ENCODE measurements around the gene DMTF1.

The DMTF1 gene

GRCh38 chr7:87107949-87108776 lies 44.1 kb upstream of the DMTF1 start:
- no peak overlapping the region for H3K27ac ChIP-seq (ENCODE audit: extremely low read depth, low read depth, low read length)
- H3K4me3 ChIP-seq (ENCODE audit: low read depth, low read length), result no peak overlapping the region
- H3K4me1 ChIP-seq (ENCODE audit: control insufficient read depth, insufficient read depth, low read length), result no peaks in the 10 kb centered on the region
- no peaks in the 10 kb centered on the region for H3K36me3 ChIP-seq (ENCODE audit: control insufficient read depth in 2 of 2, insufficient read depth in 1 of 2, low read length in 2 of 2)
- TF ChIP-seq, protein P1, sequence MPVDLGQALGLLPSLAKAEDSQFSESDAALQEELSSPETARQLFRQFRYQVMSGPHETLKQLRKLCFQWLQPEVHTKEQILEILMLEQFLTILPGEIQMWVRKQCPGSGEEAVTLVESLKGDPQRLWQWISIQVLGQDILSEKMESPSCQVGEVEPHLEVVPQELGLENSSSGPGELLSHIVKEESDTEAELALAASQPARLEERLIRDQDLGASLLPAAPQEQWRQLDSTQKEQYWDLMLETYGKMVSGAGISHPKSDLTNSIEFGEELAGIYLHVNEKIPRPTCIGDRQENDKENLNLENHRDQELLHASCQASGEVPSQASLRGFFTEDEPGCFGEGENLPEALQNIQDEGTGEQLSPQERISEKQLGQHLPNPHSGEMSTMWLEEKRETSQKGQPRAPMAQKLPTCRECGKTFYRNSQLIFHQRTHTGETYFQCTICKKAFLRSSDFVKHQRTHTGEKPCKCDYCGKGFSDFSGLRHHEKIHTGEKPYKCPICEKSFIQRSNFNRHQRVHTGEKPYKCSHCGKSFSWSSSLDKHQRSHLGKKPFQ (tag by site-specific recombination; IDR thresholded peaks at IDR 0.05), result no peak
- TF ChIP-seq ZNF791 (tag by site-specific recombination; IDR thresholded peaks at IDR 0.05) (no peak), ZNF626 (tag by site-specific recombination; IDR thresholded peaks at IDR 0.05) (no peak), ZNF792 (tag by site-specific recombination; IDR thresholded peaks at IDR 0.05) (no peak), SETDB1 (IDR thresholded peaks at IDR 0.05; ENCODE audit: insufficient read length, low read length) (no peak), ZBTB49 (tag by site-specific recombination; IDR thresholded peaks at IDR 0.05; ENCODE audit: low read depth) (no peak)
- ChIA-PET POLR2A (interaction anchor here (0.6 to 1.4 kb wide), 2 partner anchors 44 to 394 kb away, joined by 3 to 6 read pairs; partner anchors contain the start of gene DMTF1), CTCF (no interaction called here)
- no peaks in the 10 kb centered on the region for H3K9me3 ChIP-seq (ENCODE audit: control insufficient read depth, insufficient read depth, low read depth, low read length)

DNA sequence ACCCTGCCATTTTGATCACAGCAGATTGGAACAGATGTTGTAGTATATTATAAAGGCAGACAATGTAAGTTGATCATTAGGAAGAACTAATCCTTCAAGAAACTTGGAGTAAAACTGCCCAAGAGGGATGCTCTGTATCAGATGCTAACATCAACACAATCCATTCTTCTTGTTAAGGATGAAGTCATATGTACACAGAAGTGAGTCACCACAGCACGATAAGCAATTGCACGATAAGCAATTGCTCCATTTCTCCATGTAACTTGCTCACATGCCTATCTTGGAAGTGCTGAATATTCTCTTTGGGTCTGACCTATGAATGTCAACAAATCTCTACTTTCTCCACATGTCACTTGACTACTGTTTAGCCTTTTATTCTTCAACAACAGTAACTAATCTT lies 41.5 kb upstream of the DMTF1 start:
- H3K36me3 ChIP-seq (ENCODE audit: control insufficient read depth in 2 of 2, insufficient read depth in 1 of 2, low read length in 2 of 2), result no peaks in the 10 kb centered on the region
- CTCF ChIA-PET, result interaction anchor here (0.9 kb wide), 1 partner anchor 10 kb away, joined by 3 read pairs; no protein-coding TSS in a partner anchor
- POLR2A ChIA-PET, result no interaction called here
- TF ChIP-seq ZNF707 (tag by site-specific recombination; IDR thresholded peaks at IDR 0.05) (no peak), ZNF791 (tag by site-specific recombination; IDR thresholded peaks at IDR 0.05) (no peak), REPIN1 (tag by site-specific recombination; IDR thresholded peaks at IDR 0.05; ENCODE audit: low read depth) (no peak), CTCF (tag by site-specific recombination; IDR thresholded peaks at IDR 0.05) (no peak), ZNF146 (tag by site-specific recombination; IDR thresholded peaks at IDR 0.05) (no peak), ZNF621 (tag by site-specific recombination; IDR thresholded peaks at IDR 0.05) (no peak), SP7 (tag by site-specific recombination; IDR thresholded peaks at IDR 0.05) (peak; percentile 48; the same call in 1 of the 2 replicates), ZNF747 (tag by site-specific recombination; IDR thresholded peaks at IDR 0.05) (no peak), ZNF660 (tag by site-specific recombination; IDR thresholded peaks at IDR 0.05) (0 out of 2 replicates have a peak, but pooled peaks have one; percentile 17), ZNF544 (tag by site-specific recombination; IDR thresholded peaks at IDR 0.05) (no peak), ZNF335 (tag by site-specific recombination; conservative IDR thresholded peaks at IDR 0.05) (peak; percentile 38; the same call in 1 of the 2 replicates), ZNF600 (tag by site-specific recombination; IDR thresholded peaks at IDR 0.05) (no peak), ZNF366 (tag by site-specific recombination; conservative IDR thresholded peaks at IDR 0.05) (no peak; the same call in 1 of the 2 replicates), ZNF121 (tag by site-specific recombination; IDR thresholded peaks at IDR 0.05) (no peak), GLI4 (tag by site-specific recombination; IDR thresholded peaks at IDR 0.05) (no peak), SALL2 (tag by site-specific recombination; IDR thresholded peaks at IDR 0.05; ENCODE audit: borderline replicate concordance) (no peak), RBAK (tag by site-specific recombination; IDR thresholded peaks at IDR 0.05) (no peak), ZNF555 (tag by site-specific recombination; conservative IDR thresholded peaks at IDR 0.05) (no peak), ZNF626 (tag by site-specific recombination; IDR thresholded peaks at IDR 0.05) (no peak), ZNF610 (tag by site-specific recombination; IDR thresholded peaks at IDR 0.05; ENCODE audit: borderline replicate concordance) (no peak), KLF9 (tag by site-specific recombination; IDR thresholded peaks at IDR 0.05; ENCODE audit: low read depth) (no peak)

More for the DNA sequence above, 41.5 kb upstream of the DMTF1 start:
- no peak overlapping the region for H3K27ac ChIP-seq (ENCODE audit: extremely low read depth, low read depth, low read length)
- no peak overlapping the region for H3K4me3 ChIP-seq (ENCODE audit: low read depth, low read length)
- no peaks in the 10 kb centered on the region for H3K4me1 ChIP-seq (ENCODE audit: control insufficient read depth, insufficient read depth, low read length)
- H3K9me3 ChIP-seq (ENCODE audit: control insufficient read depth, insufficient read depth, low read depth, low read length), result no peaks in the 10 kb centered on the region

All from HEK293 (cell line).